ENCODE data around the gene SHB. TPM values are rescaled to one million over a fixed set of nuclear protein-coding genes. Genes with fewer than 3 reads are reported as not detected.

Gene SHB
- total RNA-seq, 1 donor from 2014 or later: 20.9 TPM

- Histone ChIP-seq H3K27me3 (no peaks in the 10 kb centered on the region), H3K4me1 (peaks cover 24% of the 10 kb centered on the region), H3K9me3 (no peaks in the 10 kb centered on the region), H3K36me3 (no peaks in the 10 kb centered on the region), H3K27ac (no peak overlapping the region), H3K4me3 (no peak overlapping the region)
- TF ChIP-seq POLR2AphosphoS5 (IDR thresholded peaks at IDR 0.05; ENCODE audit: insufficient read depth in 1 of 2, low read depth in 1 of 2) (no peak), CTCF (IDR thresholded peaks at IDR 0.05) (no peak), POLR2A (IDR thresholded peaks at IDR 0.05) (no peak)
- DNase-seq (ENCODE audit: extremely low spot score in 2 of 2): no peak
- intact Hi-C loops (cut with DNase I): no loop called here
Observed at GRCh38 chr9:37950561-37950960, 118.5 kb downstream of the SHB start.

GRCh38 chr9:37949576-37949975 lies 119.5 kb downstream of the SHB start:
- intact Hi-C loops (cut with DNase I): no loop called here
- TF ChIP-seq POLR2A (IDR thresholded peaks at IDR 0.05): no peak
- no peak for TF ChIP-seq CTCF (IDR thresholded peaks at IDR 0.05)
- no peak for TF ChIP-seq POLR2AphosphoS5 (IDR thresholded peaks at IDR 0.05; ENCODE audit: insufficient read depth in 1 of 2, low read depth in 1 of 2)
- Histone ChIP-seq H3K4me3 (no peak overlapping the region), H3K27me3 (no peaks in the 10 kb centered on the region), H3K9me3 (no peaks in the 10 kb centered on the region), H3K36me3 (no peaks in the 10 kb centered on the region), H3K4me1 (peaks cover 25% of the 10 kb centered on the region), H3K27ac (no peak overlapping the region)
- no peak for DNase-seq (ENCODE audit: extremely low spot score in 2 of 2)

- H3K4me1 ChIP-seq: peaks cover 25% of the 10 kb centered on the region
- DNase-seq (ENCODE audit: extremely low spot score in 2 of 2): no peak
- no peak overlapping the region for H3K4me3 ChIP-seq
- H3K9me3 ChIP-seq: no peaks in the 10 kb centered on the region
- intact Hi-C loops (cut with DNase I): no loop called here
- H3K36me3 ChIP-seq: no peaks in the 10 kb centered on the region
- H3K27ac ChIP-seq: no peak overlapping the region
- no peaks in the 10 kb centered on the region for H3K27me3 ChIP-seq
- TF ChIP-seq CTCF (IDR thresholded peaks at IDR 0.05) (no peak), POLR2A (IDR thresholded peaks at IDR 0.05) (no peak), POLR2AphosphoS5 (IDR thresholded peaks at IDR 0.05; ENCODE audit: insufficient read depth in 1 of 2, low read depth in 1 of 2) (no peak)
Observed at GRCh38 chr9:37948417-37948980, 120.5 kb downstream of the SHB start.

- intact Hi-C loops (cut with DNase I): no loop called here
- no peak overlapping the region for H3K27ac ChIP-seq
- H3K27me3 ChIP-seq: no peaks in the 10 kb centered on the region
- no peaks in the 10 kb centered on the region for H3K9me3 ChIP-seq
- DNase-seq (ENCODE audit: extremely low spot score in 2 of 2): no peak
- H3K4me1 ChIP-seq: peaks cover 29% of the 10 kb centered on the region
- H3K36me3 ChIP-seq: no peaks in the 10 kb centered on the region
- no peak overlapping the region for H3K4me3 ChIP-seq
- TF ChIP-seq CTCF (IDR thresholded peaks at IDR 0.05) (no peak), POLR2A (IDR thresholded peaks at IDR 0.05) (no peak), POLR2AphosphoS5 (IDR thresholded peaks at IDR 0.05; ENCODE audit: insufficient read depth in 1 of 2, low read depth in 1 of 2) (no peak)
Observed at GRCh38 chr9:37947977-37948376, 121.0 kb downstream of the SHB start.

- Histone ChIP-seq H3K27me3 (no peaks in the 10 kb centered on the region), H3K9me3 (no peaks in the 10 kb centered on the region), H3K27ac (no peak overlapping the region), H3K4me3 (no peak overlapping the region), H3K4me1 (peaks cover 34% of the 10 kb centered on the region), H3K36me3 (no peaks in the 10 kb centered on the region)
- TF ChIP-seq POLR2A (IDR thresholded peaks at IDR 0.05) (no peak), POLR2AphosphoS5 (IDR thresholded peaks at IDR 0.05; ENCODE audit: insufficient read depth in 1 of 2, low read depth in 1 of 2) (no peak), CTCF (IDR thresholded peaks at IDR 0.05) (no peak)
- intact Hi-C loops (cut with DNase I): no loop called here
- no peak for DNase-seq (ENCODE audit: extremely low spot score in 2 of 2)
Observed at GRCh38 chr9:37947471-37947870, 121.6 kb downstream of the SHB start.
